GM23338 (cell line): Measurements from ENCODE around the gene HS6ST3. TPM values are rescaled to one million over a fixed set of nuclear protein-coding genes. Genes with fewer than 3 reads are reported as not detected.

Source experiments
- CREB1 ChIP-seq: fragments of 250-450 bp; sonication (Bioruptor Pico); IDR thresholded peaks from 2 replicates; pipeline ENCODE4 v1.5.0; 2020; ENCODE audit warnings: low read depth, mild to moderate bottlenecking, moderate library complexity
- EZH2 ChIP-seq: fragments of 200-600 bp; sonication (generic); IDR thresholded peaks from one replicate; pipeline ENCODE4 v1.8.0; 2017; ENCODE audit warnings: antibody characterized with exemption, mild to moderate bottlenecking, low read depth; ENCODE audit not compliant: unreplicated experiment
- EZH2phosphoT487 ChIP-seq: fragments of 200-600 bp; sonication (generic); IDR thresholded peaks from one replicate; pipeline ENCODE4 v1.8.1; 2018; ENCODE audit warnings: antibody characterized with exemption; ENCODE audit not compliant: unreplicated experiment
- POLR2AphosphoS5 ChIP-seq: IDR thresholded peaks from 2 replicates; pipeline ENCODE4 v1.6.1; 2016; ENCODE audit warnings: antibody characterized with exemption, low read depth
- ZNF114 ChIP-seq: fragments of 250-450 bp; sonication (Bioruptor Pico); IDR thresholded peaks from 2 replicates; pipeline ENCODE4 v1.5.0; 2020; ENCODE audit warnings: mild to moderate bottlenecking, moderate library complexity
- polyA plus RNA-seq: library from polyadenylated mRNA; unstranded; fragments of >200 nt; fragmentation: Nextera tagmentation; extraction: Ambion mirVana; gene quantifications from 2 replicates; pipeline ENCODE4 v1.2.1, GENCODE V29; 2016
- total RNA-seq: library from RNA; depleted of rRNA; stranded (reverse); fragments of >200 nt; shearing (Covaris generic); gene quantifications from 2 replicates; pipeline ENCODE4 v1.2.3, GENCODE V29; 2014
- TF ChIP-seq, protein P1 (sequence below): fragments of 250-450 bp; sonication (Bioruptor Pico); IDR thresholded peaks from 2 replicates; pipeline ENCODE4 v1.5.0; 2020; ENCODE audit warnings: mild to moderate bottlenecking, moderate library complexity
- TF ChIP-seq, protein P2 (sequence below): IDR thresholded peaks from 2 replicates; pipeline ENCODE4 v1.6.1; 2016; ENCODE audit warnings: antibody characterized with exemption
- TF ChIP-seq, protein P3 (sequence below), 2 experiments: fragments of 200-600 bp in 1 of 2; sonication (generic) in 1 of 2; conservative IDR thresholded peaks; 2 replicates each; pipeline versions ENCODE4 v1.5.1 to v1.6.1; 2016 to 2017; ENCODE audit warnings: antibody characterized with exemption in 2 of 2, low read depth in 2 of 2, mild to moderate bottlenecking in 2 of 2, moderate library complexity in 1 of 2

The HS6ST3 gene
- total and polyA plus RNA-seq, 2 experiments from 2014 or later = 0.52 to 0.80 TPM

DNA sequence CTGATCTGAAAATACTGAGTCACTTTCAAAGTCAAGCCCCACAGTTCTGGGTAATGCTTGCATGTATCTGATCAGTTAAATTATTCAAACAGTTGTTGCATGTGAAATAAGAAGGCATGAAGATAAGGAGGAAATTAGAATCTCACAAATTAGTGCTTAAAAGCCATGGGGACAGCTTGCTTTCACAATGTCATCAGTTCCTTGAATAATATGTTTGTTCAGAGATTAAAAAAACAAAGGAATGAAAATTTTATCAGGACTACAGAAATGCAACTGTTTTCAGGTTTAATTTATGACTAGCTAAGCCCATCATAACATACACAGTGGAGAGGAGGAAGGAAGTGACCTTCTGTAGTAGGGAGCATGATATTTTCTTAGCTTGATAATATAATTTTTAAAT, 754.3 kb downstream of the HS6ST3 start (continued):
- TF ChIP-seq, protein P1, sequence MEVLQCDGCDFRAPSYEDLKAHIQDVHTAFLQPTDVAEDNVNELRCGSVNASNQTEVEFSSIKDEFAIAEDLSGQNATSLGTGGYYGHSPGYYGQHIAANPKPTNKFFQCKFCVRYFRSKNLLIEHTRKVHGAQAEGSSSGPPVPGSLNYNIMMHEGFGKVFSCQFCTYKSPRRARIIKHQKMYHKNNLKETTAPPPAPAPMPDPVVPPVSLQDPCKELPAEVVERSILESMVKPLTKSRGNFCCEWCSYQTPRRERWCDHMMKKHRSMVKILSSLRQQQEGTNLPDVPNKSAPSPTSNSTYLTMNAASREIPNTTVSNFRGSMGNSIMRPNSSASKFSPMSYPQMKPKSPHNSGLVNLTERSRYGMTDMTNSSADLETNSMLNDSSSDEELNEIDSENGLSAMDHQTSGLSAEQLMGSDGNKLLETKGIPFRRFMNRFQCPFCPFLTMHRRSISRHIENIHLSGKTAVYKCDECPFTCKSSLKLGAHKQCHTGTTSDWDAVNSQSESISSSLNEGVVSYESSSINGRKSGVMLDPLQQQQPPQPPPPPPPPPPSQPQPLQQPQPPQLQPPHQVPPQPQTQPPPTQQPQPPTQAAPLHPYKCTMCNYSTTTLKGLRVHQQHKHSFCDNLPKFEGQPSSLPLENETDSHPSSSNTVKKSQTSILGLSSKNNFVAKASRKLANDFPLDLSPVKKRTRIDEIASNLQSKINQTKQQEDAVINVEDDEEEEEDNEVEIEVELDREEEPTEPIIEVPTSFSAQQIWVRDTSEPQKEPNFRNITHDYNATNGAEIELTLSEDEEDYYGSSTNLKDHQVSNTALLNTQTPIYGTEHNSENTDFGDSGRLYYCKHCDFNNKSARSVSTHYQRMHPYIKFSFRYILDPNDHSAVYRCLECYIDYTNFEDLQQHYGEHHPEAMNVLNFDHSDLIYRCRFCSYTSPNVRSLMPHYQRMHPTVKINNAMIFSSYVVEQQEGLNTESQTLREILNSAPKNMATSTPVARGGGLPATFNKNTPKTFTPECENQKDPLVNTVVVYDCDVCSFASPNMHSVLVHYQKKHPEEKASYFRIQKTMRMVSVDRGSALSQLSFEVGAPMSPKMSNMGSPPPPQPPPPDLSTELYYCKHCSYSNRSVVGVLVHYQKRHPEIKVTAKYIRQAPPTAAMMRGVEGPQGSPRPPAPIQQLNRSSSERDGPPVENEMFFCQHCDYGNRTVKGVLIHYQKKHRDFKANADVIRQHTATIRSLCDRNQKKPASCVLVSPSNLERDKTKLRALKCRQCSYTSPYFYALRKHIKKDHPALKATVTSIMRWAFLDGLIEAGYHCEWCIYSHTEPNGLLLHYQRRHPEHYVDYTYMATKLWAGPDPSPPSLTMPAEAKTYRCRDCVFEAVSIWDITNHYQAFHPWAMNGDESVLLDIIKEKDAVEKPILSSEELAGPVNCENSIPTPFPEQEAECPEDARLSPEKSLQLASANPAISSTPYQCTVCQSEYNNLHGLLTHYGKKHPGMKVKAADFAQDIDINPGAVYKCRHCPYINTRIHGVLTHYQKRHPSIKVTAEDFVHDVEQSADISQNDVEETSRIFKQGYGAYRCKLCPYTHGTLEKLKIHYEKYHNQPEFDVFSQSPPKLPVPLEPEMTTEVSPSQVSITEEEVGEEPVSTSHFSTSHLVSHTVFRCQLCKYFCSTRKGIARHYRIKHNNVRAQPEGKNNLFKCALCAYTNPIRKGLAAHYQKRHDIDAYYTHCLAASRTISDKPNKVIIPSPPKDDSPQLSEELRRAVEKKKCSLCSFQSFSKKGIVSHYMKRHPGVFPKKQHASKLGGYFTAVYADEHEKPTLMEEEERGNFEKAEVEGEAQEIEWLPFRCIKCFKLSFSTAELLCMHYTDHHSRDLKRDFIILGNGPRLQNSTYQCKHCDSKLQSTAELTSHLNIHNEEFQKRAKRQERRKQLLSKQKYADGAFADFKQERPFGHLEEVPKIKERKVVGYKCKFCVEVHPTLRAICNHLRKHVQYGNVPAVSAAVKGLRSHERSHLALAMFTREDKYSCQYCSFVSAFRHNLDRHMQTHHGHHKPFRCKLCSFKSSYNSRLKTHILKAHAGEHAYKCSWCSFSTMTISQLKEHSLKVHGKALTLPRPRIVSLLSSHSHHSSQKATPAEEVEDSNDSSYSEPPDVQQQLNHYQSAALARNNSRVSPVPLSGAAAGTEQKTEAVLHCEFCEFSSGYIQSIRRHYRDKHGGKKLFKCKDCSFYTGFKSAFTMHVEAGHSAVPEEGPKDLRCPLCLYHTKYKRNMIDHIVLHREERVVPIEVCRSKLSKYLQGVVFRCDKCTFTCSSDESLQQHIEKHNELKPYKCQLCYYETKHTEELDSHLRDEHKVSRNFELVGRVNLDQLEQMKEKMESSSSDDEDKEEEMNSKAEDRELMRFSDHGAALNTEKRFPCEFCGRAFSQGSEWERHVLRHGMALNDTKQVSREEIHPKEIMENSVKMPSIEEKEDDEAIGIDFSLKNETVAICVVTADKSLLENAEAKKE (CRISPR knock-in tag) = no peak
- TF ChIP-seq CREB1 (CRISPR knock-in tag) (no peak), EZH2 (no peak), EZH2phosphoT487 (no peak), POLR2AphosphoS5 (no peak), ZNF114 (CRISPR knock-in tag) (no peak)
- TF ChIP-seq, protein P2, sequence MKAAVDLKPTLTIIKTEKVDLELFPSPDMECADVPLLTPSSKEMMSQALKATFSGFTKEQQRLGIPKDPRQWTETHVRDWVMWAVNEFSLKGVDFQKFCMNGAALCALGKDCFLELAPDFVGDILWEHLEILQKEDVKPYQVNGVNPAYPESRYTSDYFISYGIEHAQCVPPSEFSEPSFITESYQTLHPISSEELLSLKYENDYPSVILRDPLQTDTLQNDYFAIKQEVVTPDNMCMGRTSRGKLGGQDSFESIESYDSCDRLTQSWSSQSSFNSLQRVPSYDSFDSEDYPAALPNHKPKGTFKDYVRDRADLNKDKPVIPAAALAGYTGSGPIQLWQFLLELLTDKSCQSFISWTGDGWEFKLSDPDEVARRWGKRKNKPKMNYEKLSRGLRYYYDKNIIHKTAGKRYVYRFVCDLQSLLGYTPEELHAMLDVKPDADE = no peak
- TF ChIP-seq, protein P3, sequence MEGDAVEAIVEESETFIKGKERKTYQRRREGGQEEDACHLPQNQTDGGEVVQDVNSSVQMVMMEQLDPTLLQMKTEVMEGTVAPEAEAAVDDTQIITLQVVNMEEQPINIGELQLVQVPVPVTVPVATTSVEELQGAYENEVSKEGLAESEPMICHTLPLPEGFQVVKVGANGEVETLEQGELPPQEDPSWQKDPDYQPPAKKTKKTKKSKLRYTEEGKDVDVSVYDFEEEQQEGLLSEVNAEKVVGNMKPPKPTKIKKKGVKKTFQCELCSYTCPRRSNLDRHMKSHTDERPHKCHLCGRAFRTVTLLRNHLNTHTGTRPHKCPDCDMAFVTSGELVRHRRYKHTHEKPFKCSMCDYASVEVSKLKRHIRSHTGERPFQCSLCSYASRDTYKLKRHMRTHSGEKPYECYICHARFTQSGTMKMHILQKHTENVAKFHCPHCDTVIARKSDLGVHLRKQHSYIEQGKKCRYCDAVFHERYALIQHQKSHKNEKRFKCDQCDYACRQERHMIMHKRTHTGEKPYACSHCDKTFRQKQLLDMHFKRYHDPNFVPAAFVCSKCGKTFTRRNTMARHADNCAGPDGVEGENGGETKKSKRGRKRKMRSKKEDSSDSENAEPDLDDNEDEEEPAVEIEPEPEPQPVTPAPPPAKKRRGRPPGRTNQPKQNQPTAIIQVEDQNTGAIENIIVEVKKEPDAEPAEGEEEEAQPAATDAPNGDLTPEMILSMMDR (conservative IDR thresholded peaks at IDR 0.05; ENCODE audit: low read depth in 2 of 2) = no peak
